Measurements from ENCODE around the gene ODF2.
"Not testable (repeated sequence)": the region's sequence is repeated elsewhere in the genome, so short reads cannot be mapped to it uniquely, and the experiment has no call there.

ODF2 gene

DNA sequence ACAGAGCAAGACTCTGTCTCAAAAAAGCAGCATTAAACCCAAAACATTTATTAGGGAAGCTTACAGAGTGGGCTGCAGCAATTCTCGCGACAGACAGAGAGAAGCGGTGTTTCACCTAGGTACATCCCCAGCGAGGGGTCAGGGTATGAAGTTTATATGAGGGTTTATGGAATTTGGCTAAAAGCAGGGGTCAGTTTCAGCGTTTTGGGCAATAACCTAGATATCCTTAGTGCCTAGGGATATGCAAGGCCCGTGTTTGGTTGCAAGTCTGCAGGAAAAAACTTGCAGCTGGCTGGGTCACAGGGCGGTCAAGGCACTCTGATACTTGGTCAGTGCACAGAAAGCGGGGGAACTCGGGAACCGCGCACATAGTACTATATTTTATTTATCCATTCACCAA, 48.1 kb downstream of the ODF2 start:
- TF ChIP-seq MYC (IDR thresholded peaks at IDR 0.05; ENCODE audit: low read depth, low read length) (no peak), POLR2A (IDR thresholded peaks at IDR 0.05; ENCODE audit: extremely low read depth, insufficient read length) (no peak)
- TF ChIP-seq, protein P1, sequence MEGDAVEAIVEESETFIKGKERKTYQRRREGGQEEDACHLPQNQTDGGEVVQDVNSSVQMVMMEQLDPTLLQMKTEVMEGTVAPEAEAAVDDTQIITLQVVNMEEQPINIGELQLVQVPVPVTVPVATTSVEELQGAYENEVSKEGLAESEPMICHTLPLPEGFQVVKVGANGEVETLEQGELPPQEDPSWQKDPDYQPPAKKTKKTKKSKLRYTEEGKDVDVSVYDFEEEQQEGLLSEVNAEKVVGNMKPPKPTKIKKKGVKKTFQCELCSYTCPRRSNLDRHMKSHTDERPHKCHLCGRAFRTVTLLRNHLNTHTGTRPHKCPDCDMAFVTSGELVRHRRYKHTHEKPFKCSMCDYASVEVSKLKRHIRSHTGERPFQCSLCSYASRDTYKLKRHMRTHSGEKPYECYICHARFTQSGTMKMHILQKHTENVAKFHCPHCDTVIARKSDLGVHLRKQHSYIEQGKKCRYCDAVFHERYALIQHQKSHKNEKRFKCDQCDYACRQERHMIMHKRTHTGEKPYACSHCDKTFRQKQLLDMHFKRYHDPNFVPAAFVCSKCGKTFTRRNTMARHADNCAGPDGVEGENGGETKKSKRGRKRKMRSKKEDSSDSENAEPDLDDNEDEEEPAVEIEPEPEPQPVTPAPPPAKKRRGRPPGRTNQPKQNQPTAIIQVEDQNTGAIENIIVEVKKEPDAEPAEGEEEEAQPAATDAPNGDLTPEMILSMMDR (IDR thresholded peaks at IDR 0.05; ENCODE audit: low read depth, low read length), result no peak
- TF ChIP-seq, protein P2, sequence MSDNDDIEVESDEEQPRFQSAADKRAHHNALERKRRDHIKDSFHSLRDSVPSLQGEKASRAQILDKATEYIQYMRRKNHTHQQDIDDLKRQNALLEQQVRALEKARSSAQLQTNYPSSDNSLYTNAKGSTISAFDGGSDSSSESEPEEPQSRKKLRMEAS (IDR thresholded peaks at IDR 0.05; ENCODE audit: low read depth, low read length), result no peak
- DNase-seq (ENCODE audit: low read depth), result peak; percentile 21

DNA sequence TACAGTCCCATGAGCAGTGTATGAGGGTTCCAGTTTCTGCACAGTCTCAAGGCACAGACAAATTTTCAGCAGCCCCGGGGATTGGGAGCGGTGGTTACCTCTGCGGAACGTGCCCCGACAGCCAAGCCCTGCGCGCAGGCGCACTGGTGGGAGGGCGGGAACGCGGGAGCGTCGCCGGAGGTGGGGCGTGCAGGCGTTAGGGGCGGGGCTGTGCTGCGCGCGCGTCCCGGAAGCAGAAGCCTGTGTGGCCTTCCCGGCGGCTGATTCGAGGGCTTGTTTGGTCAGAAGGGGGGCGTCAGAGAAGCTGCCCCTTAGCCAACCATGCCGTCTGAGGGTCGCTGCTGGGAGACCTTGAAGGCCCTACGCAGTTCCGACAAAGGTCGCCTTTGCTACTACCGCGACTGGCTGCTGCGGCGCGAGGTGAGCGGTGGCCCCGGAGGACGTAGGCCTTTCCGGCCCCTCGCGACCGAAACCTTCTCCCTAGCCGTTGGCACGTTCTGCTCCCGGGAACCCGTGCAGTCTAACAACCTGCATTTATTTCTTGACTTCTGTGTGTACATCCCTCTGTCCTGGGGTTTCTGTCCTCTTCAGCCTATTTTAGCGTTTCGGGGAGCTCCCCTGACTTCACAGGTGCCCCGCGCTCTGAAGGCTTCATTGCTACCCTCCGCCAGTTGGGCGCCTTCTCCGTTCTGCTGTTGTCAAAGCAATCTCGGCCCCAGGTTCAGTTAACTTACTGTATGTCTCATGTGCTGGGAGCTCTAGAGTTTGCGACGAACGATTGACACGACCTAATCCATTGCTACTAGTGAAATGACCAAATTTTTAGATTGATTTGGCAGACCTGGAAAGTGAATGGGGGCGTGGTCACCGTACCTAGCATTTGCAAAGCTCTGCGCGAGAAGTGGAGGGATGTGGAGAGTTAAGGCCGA, 48.9 kb downstream of the ODF2 start, which contains the start of gene GLE1:
Gene GLE1, plus strand, starts transcription at position 235 of the 929 bp plus-strand sequence. Its CDS starts 87 bp downstream, at position 322.
- H3K4me3 ChIP-seq (ENCODE audit: low read depth, low read length), result peak within 1 kb of the TSS; percentile 92
- peak; percentile 95 for DNase-seq (ENCODE audit: low read depth)
- TF ChIP-seq POLR2A (IDR thresholded peaks at IDR 0.05; ENCODE audit: extremely low read depth, insufficient read length) (peak; percentile 79), MYC (IDR thresholded peaks at IDR 0.05; ENCODE audit: low read depth, low read length) (peak; percentile 39; the same call in 1 of the 2 replicates)
- TF ChIP-seq, protein P2 (IDR thresholded peaks at IDR 0.05; ENCODE audit: low read depth, low read length), result peak; percentile 50; the same call in 1 of the 2 replicates
- TF ChIP-seq, protein P1 (IDR thresholded peaks at IDR 0.05; ENCODE audit: low read depth, low read length), result no peak

More for the DNA sequence above, 48.1 kb downstream of the ODF2 start:
- peak overlapping the region; percentile 92 for H3K4me3 ChIP-seq (ENCODE audit: low read depth, low read length)

DNA sequence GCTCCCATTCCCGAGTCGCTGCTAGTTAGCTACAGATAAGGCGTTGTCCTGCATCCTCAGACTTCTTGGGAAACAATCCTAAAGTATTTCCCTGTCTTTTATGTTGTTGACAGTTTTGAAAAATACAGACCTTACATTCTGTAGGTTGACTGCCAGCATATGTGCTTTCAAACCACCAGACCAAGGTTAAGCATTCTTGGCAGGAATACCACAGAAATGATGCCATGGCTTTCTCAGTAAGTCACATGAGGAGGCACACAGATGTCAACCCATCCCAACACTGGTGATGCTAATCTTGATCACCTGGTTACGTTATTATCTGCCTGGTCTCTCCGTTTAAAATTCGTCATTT, 49.6 kb downstream of the ODF2 start:
- H3K4me3 ChIP-seq (ENCODE audit: low read depth, low read length), result peak overlapping the region; percentile 92
- TF ChIP-seq MYC (IDR thresholded peaks at IDR 0.05; ENCODE audit: low read depth, low read length), result no peak
- TF ChIP-seq, protein P1 (IDR thresholded peaks at IDR 0.05; ENCODE audit: low read depth, low read length), result no peak
- TF ChIP-seq, protein P2 (IDR thresholded peaks at IDR 0.05; ENCODE audit: low read depth, low read length), result no peak
- TF ChIP-seq POLR2A (IDR thresholded peaks at IDR 0.05; ENCODE audit: extremely low read depth, insufficient read length), result no peak
- DNase-seq (ENCODE audit: low read depth), result no peak

DNA sequence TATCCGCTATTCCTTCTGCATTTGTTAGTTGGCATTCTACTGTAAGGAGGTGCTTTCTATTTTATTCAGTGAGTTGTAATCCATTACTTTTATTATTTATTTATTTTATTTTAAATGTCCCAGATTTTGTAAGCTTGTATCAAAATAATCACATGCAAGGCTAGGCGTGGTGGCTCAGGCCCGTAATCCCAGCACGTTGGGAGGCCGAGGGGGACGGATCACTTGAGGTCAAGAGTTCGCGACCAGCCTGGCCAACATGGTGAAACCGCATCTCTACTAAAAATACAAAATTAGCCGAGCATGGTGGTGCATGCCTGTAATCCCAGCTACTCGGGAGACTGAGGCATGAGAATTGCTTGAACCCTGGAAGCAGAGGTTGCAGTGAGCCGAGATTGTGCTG, 50.1 kb downstream of the ODF2 start:
- not testable (repeated sequence) for DNase-seq (ENCODE audit: low read depth)
- H3K4me3 ChIP-seq (ENCODE audit: low read depth, low read length), result peak overlapping the region; percentile 92

DNA sequence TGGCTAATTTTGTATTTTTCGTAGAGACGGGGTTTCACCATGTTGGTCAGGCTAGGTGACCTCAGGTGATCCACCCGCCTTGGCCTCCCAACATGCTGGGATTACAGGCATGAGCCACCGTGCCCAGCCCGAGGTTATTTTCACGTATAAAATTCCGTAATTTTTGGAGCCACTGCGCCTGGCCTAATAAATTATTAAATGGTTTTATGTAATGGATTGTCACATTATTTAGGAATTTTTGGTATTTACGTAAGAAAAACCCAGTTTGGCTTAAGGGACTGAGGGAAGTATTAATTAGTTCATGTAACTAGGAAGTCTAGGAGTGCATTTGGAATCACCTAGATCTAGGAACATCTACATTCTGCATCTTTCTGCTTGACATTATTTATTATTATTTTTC, 57.0 kb downstream of the ODF2 start:
- H3K4me3 ChIP-seq (ENCODE audit: low read depth, low read length), result no peak overlapping the region
- DNase-seq (ENCODE audit: low read depth), result no peak
- TF ChIP-seq, protein P2 (IDR thresholded peaks at IDR 0.05; ENCODE audit: low read depth, low read length), result no peak
- no peak for TF ChIP-seq POLR2A (IDR thresholded peaks at IDR 0.05; ENCODE audit: extremely low read depth, insufficient read length)
- TF ChIP-seq MYC (IDR thresholded peaks at IDR 0.05; ENCODE audit: low read depth, low read length), result no peak
- TF ChIP-seq, protein P1 (IDR thresholded peaks at IDR 0.05; ENCODE audit: low read depth, low read length), result no peak

DNA sequence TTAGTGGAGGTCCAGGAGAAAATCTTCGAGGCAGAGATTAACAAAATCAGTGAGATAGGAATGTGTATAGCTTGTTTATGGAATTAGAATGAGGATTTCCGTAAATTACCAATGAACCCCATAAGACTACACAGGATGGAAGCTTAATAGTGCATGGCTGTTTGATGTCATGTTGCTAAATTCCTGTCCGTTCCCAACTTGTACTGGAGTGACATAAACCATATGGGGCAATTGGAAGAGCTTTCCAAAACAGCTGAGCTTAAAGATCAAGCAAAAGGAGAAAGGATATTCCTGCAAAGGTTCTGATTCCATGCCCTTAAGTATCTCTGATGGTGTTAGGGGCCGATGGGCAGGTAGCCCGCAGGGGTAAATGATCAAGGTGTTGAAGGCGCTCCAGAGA, 66.2 kb downstream of the ODF2 start:
- H3K4me3 ChIP-seq (ENCODE audit: low read depth, low read length), result no peak overlapping the region
- TF ChIP-seq, protein P1 (IDR thresholded peaks at IDR 0.05; ENCODE audit: low read depth, low read length), result no peak
- TF ChIP-seq, protein P2 (IDR thresholded peaks at IDR 0.05; ENCODE audit: low read depth, low read length), result no peak
- TF ChIP-seq MYC (IDR thresholded peaks at IDR 0.05; ENCODE audit: low read depth, low read length) (no peak), POLR2A (IDR thresholded peaks at IDR 0.05; ENCODE audit: extremely low read depth, insufficient read length) (no peak)

More for the DNA sequence above, 66.2 kb downstream of the ODF2 start:
- no peak for DNase-seq (ENCODE audit: low read depth)

Measured in NB4 (cell line).